OCI-LY3 (cell line): ENCODE data around the gene VWA3A.
A peak's percentile ranks its signal among the peaks of the same experiment; 100 is the strongest.
"Not testable (repeated sequence)": the region's sequence is repeated elsewhere in the genome, so short reads cannot be mapped to it uniquely, and the experiment has no call there.

Experiments
- H2AFZ ChIP-seq: fragments of 200-600, 300-600 bp; shearing (Covaris generic); 2 replicates; pipeline ENCODE4 v1.6.0; 2014; ENCODE audit warnings: antibody characterized with exemption, low read depth, low read length
- H3K27ac ChIP-seq: fragments of 200-600, 300-600 bp; sonication (generic); 2 replicates; pipeline ENCODE4 v1.5.1; 2014; ENCODE audit warnings: mild to moderate bottlenecking, low read length, moderate library complexity, mixed read lengths
- H3K27me3 ChIP-seq: fragments of 200-600, 300-600 bp; sonication (generic); 2 replicates; pipeline ENCODE4 v1.6.1; 2014; ENCODE audit warnings: low read depth, low read length, mixed read lengths
- H3K36me3 ChIP-seq: fragments of 200-600, 300-600 bp; sonication (generic); replicated peaks from 2 replicates; pipeline ENCODE3; 2014; ENCODE audit warnings: low read depth, low read length, mixed read lengths
- H3K4me1 ChIP-seq: fragments of 300-600, 200-600 bp; sonication (generic); 2 replicates; pipeline ENCODE4 v1.6.1; 2014; ENCODE audit warnings: low read length, mixed read lengths
- H3K4me2 ChIP-seq: fragments of 200-600, 300-600 bp; sonication (generic); 2 replicates; pipeline ENCODE4 v1.6.1; 2014; ENCODE audit warnings: low read length, mixed read lengths
- H3K4me3 ChIP-seq: fragments of 300-600, 200-600 bp; sonication (generic); 2 replicates; pipeline ENCODE4 v1.5.1; 2014; ENCODE audit warnings: antibody characterized with exemption, mild to moderate bottlenecking, low read length, moderate library complexity
- H3K79me2 ChIP-seq: fragments of 300-600, 200-600 bp; shearing (Covaris generic); 2 replicates; pipeline ENCODE4 v1.6.1; 2014; ENCODE audit warnings: mild to moderate bottlenecking, low read length, mixed read lengths
- H3K9ac ChIP-seq: fragments of 300-600, 200-600 bp; shearing (Covaris generic); 2 replicates; pipeline ENCODE4 v1.6.0; 2014; ENCODE audit warnings: mild to moderate bottlenecking, low read length, moderate library complexity
- H3K9me3 ChIP-seq: fragments of 200-600, 300-600 bp; shearing (Covaris generic); 2 replicates; pipeline ENCODE4 v1.6.1; 2014; ENCODE audit warnings: low read length, mixed read lengths; ENCODE audit not compliant: insufficient read depth
- H4K20me1 ChIP-seq: fragments of 200-600, 300-600 bp; sonication (generic); 2 replicates; pipeline ENCODE4 v1.6.1; 2016; ENCODE audit warnings: low read length, mixed read lengths; ENCODE audit not compliant: insufficient read depth
- EZH2phosphoT487 ChIP-seq: fragments of 200-600 bp; shearing (Covaris generic); IDR thresholded peaks from 2 replicates; pipeline ENCODE4 v1.6.1; 2018; ENCODE audit warnings: antibody characterized with exemption, mixed run types, low read depth
- TF ChIP-seq, protein P1 (sequence below): fragments of 200-600, 300-600 bp; sonication (generic); IDR thresholded peaks from 2 replicates; pipeline ENCODE4 v1.5.1; 2014; ENCODE audit warnings: antibody characterized with exemption, low read length, low read depth

The VWA3A gene

DNA sequence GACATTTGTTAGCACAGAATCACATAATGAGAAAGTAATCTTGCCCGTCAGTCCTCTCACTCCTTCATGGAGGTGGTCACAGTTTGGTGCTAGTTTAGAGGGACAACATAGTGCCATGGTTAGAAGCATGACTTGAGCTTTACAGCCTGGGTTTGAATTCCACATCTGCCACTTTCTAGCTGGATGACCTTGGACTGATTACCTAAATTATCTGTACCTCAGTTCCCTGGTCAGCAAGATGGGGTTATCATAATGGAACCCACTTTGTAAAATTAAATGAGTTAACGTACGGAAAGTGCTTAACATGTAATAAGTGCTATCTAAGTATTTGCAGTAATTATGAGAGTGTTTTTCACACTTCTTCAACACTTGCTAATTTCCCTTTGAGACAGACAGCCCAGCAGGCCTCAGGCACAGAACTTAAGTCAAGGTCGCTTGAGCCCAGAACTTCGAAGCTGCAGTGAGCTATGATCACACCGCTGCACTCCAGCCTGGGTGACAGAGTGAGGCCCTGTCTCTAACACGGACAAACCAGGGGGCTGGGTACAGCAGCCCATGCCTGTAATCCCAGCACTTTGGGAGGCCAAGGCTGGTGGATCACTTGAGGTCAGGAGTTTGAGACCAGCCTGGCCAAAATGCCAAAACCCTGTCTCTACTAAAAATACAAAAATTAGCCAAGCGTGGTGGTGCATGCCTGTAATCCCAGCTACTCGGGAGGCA is 7.1 kb downstream of the VWA3A start:
- TF ChIP-seq EZH2phosphoT487, result no peak
- TF ChIP-seq, protein P1, sequence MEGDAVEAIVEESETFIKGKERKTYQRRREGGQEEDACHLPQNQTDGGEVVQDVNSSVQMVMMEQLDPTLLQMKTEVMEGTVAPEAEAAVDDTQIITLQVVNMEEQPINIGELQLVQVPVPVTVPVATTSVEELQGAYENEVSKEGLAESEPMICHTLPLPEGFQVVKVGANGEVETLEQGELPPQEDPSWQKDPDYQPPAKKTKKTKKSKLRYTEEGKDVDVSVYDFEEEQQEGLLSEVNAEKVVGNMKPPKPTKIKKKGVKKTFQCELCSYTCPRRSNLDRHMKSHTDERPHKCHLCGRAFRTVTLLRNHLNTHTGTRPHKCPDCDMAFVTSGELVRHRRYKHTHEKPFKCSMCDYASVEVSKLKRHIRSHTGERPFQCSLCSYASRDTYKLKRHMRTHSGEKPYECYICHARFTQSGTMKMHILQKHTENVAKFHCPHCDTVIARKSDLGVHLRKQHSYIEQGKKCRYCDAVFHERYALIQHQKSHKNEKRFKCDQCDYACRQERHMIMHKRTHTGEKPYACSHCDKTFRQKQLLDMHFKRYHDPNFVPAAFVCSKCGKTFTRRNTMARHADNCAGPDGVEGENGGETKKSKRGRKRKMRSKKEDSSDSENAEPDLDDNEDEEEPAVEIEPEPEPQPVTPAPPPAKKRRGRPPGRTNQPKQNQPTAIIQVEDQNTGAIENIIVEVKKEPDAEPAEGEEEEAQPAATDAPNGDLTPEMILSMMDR, result no peak
- peak overlapping the region; percentile 71; the same call in 1 of the 2 replicates for H3K4me3 ChIP-seq
- H4K20me1 ChIP-seq, result no peaks in the 10 kb centered on the region
- H3K27ac ChIP-seq, result no peak overlapping the region
- H3K36me3 ChIP-seq, result no peaks in the 10 kb centered on the region
- H3K27me3 ChIP-seq, result no peaks in the 10 kb centered on the region
- no peaks in the 10 kb centered on the region for H3K9me3 ChIP-seq
- no peaks in the 10 kb centered on the region for H3K79me2 ChIP-seq
- peak overlapping the region; percentile 75 for H3K4me2 ChIP-seq
- H2AFZ ChIP-seq, result peak overlapping the region; percentile 82; the same call in 1 of the 2 replicates
- H3K9ac ChIP-seq, result no peak overlapping the region
- peaks cover 11% of the 10 kb centered on the region for H3K4me1 ChIP-seq

DNA sequence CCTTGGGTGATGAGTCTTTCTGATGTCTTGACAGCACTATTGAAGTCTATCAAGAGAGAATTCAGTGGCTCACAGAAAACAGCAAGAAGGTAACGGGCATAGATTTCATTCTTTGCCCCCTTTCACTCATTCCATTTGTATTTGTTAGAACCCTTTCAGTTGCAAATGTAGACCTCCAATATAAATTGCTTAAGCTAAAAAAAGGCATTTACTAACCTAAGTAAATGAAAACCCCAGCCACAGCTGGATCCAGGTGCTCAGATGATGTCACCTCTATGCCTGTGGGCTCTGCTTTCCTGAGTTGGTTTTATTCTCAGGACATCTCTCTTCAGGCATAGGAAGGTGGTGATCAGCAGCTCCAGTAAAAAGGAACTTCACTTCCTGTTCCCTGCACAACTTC is 11.1 kb downstream of the VWA3A start:
- Histone ChIP-seq H3K36me3 (no peaks in the 10 kb centered on the region), H3K79me2 (no peaks in the 10 kb centered on the region), H3K9ac (no peak overlapping the region), H3K9me3 (no peaks in the 10 kb centered on the region), H3K27ac (no peak overlapping the region), H3K27me3 (peaks cover 9% of the 10 kb centered on the region; the same call in 1 of the 2 replicates), H2AFZ (no peak overlapping the region), H3K4me1 (peaks cover 7% of the 10 kb centered on the region), H4K20me1 (no peaks in the 10 kb centered on the region), H3K4me3 (no peak overlapping the region), H3K4me2 (no peak overlapping the region)
- TF ChIP-seq, protein P1, result no peak

DNA sequence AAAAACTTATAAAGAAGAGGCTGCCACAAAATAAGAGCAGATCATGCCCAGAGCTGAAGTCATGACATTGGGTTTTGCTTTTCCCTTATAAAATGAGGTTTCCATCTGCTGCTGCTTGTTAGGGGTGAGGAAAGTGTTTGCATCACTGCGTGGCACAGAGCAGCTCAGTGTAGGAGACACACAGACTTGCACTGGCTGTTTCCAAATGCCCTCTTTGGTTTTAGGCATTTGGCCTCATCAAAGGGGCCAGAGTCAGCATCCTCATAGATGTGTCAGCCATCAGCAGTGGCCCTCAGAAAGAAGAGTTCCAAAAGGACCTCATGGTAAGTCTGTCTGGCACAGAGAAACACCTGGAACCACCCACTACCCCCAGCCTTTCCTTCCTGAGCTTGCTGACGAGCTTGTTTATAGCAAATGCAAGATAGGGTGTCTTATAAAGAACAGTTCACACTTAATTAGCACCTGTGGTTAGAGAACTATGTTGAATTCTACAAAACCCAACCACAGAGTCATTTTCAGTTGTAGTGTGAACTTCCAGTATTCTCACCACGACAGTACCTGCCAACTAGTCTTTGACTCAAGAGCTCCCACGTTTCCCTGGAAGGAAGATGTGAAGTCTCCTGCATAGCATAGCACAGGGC is 17.0 kb downstream of the VWA3A start:
- Histone ChIP-seq H3K4me2 (no peak overlapping the region), H3K27ac (no peak overlapping the region), H2AFZ (no peak overlapping the region), H3K9me3 (no peaks in the 10 kb centered on the region), H3K79me2 (no peaks in the 10 kb centered on the region), H4K20me1 (no peaks in the 10 kb centered on the region), H3K9ac (no peak overlapping the region), H3K4me3 (no peak overlapping the region), H3K4me1 (no peaks in the 10 kb centered on the region), H3K27me3 (peaks cover 14% of the 10 kb centered on the region; the same call in 1 of the 2 replicates), H3K36me3 (no peaks in the 10 kb centered on the region)
- TF ChIP-seq, protein P1, result no peak
- TF ChIP-seq EZH2phosphoT487, result no peak

DNA sequence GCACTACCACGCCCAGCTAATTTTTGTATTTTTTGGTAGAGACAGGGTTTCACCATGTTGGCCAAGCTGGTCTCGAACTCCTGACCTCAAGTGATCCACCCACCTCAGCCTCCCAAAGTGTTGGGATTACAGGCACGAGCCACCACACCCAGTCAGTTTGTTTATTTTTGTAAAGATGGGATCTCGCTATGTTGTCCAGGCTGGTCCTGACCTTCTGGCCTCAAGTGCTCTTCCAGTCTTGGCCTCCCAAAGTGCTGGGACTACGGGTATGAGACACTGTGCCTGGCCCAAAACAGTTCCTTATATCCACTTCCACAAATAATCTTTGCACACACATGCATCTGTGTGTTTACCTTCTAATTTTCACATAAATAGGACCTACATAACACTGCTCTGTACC is 19.3 kb downstream of the VWA3A start:
- H3K27me3 ChIP-seq, result peaks cover 14% of the 10 kb centered on the region; the same call in 1 of the 2 replicates
- H3K79me2 ChIP-seq, H3K27ac ChIP-seq: not testable (repeated sequence)

More for the DNA sequence above, 19.3 kb downstream of the VWA3A start:
- H2AFZ ChIP-seq, H3K9ac ChIP-seq, H3K36me3 ChIP-seq, H4K20me1 ChIP-seq, H3K4me3 ChIP-seq, H3K9me3 ChIP-seq, H3K4me1 ChIP-seq, H3K4me2 ChIP-seq: not testable (repeated sequence)
